GM12892 (cell line): Measurements from ENCODE around the gene SLC8A1.

Experiments used
- DNase-seq: peaks from one replicate; pipeline ENCODE4 v3.0.0; 2011; ENCODE audit not compliant: insufficient read length
- FAIRE-seq: peaks from 2 replicates; lab custom pipeline; 2011; peaks lifted over from hg19 to GRCh38; lab: Jason Lieb, UNC
- POLR2A ChIP-seq: IDR thresholded peaks from 2 replicates; pipeline ENCODE4 v1.6.1; 2011; ENCODE audit warnings: low read depth, low read length, control low read depth
- POLR2AphosphoS5 ChIP-seq: IDR thresholded peaks from 2 replicates; pipeline ENCODE4 v1.6.1; 2011; ENCODE audit warnings: low read depth, low read length, control low read depth
- TAF1 ChIP-seq: IDR thresholded peaks from 2 replicates; pipeline ENCODE4 v1.6.1; 2011; ENCODE audit warnings: low read depth, mild to moderate bottlenecking, control low read depth, low read length, borderline replicate concordance

SLC8A1 gene

DNA sequence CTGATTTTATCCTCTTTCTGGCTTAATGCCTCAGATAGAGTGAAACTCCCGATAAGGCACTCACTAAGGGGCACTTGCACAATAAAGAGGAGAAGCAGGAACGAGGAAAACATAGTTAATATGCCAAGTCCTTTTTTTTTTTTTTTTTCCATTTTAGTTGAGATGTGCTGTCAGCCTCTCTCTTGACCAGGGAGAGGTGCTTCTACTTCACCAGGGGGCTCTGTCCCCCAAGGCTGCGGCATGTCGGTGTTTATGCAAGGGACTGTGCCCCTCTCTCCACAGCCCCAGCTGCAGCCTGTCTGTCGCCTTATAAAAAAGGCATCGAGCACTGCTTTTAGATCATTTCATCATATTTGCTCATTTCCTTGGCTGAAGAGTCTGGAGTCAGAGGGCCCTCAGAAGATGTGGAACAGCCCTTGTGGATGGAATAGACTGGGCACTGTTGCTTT is 178.1 kb downstream of the SLC8A1 start:
- DNase-seq (no peak), FAIRE-seq (no peak)
- no peak for TF ChIP-seq POLR2AphosphoS5
- no peak for TF ChIP-seq POLR2A
- no peak for TF ChIP-seq TAF1

DNA sequence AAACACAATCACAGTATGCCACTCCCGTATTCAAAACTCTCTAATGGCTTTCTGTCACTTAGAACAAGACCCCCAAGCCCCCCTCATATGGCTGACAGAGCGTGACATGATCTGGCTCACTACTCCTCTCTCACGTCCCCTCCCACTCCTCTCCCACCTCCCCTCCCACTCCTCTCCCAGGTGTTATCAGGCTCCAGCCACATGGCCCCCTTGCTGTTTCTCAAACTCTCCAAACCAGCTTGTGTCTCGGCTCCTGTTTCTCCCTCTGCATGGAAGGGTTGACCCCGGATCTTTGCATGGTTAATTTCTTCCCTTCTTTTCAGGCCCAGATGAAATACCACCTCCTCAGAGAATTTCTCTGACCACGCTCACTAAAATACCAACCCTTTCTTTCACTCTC is 180.8 kb downstream of the SLC8A1 start:
- DNase-seq: no peak
- FAIRE-seq: no peak

DNA sequence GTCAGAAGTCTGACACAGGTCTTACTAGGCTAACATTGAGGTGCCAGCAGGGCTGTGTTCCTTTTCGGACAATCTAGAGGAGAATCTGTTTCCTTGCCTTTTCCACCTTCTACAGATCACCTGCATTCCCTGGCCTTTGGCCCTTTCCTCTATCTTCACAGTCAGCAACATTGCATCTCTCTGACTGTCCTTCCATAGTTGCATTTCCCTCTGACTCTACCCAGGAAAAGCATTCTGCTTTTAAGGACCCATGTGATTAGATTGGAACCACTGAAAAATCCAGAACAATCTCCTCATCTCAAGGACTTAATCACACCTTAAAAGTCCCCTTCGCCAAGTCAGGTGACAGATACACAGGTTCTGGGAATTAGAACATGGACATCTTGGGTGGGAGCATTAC is 181.5 kb downstream of the SLC8A1 start:
- no peak for TF ChIP-seq POLR2AphosphoS5
- no peak for TF ChIP-seq TAF1
- TF ChIP-seq POLR2A: no peak
- FAIRE-seq: no peak
- no peak for DNase-seq

More for the DNA sequence above, 180.8 kb downstream of the SLC8A1 start:
- TF ChIP-seq TAF1: no peak
- TF ChIP-seq POLR2AphosphoS5: no peak
- no peak for TF ChIP-seq POLR2A

DNA sequence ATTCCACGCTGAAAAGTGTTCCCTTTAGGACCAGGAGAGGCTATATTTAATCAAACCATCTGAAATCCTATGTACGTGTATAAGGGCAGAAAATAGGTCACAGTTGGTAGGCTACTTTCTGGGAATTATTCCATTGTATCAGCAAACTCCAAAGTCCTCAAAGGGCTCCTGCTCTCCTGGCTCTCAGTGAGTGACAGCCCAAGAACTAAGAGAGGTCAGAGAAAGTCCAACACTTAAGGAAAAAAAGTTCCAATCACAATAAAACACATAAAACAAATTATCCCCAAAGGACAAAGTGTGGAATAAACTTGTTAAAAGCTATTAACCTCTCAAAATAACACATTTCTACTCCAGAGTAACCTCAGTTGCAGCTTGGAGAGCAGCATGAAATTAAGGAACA is 183.3 kb downstream of the SLC8A1 start:
- no peak for DNase-seq
- TF ChIP-seq POLR2AphosphoS5: no peak
- TF ChIP-seq POLR2A: no peak
- TF ChIP-seq TAF1: no peak
- no peak for FAIRE-seq

DNA sequence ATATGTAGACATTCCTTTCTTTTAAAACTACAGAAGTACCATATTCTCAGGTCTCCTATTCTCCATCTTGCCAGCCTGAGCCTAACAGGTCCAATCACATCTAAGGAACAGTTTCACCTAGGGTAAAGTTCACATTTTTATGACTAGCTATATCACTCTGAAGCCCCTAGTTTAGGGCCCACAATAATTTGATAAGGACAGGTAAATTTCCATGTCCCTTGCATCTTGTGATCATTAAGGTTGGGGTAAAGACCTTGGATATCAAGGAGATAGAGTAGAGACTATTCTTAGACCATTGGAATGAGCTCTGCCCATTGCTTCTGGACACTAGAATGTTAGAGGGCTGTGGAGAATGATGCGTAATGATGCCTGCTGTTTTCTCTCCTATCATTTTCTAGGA is 185.7 kb downstream of the SLC8A1 start:
- FAIRE-seq (no peak), DNase-seq (no peak)
- no peak for TF ChIP-seq TAF1
- no peak for TF ChIP-seq POLR2AphosphoS5
- no peak for TF ChIP-seq POLR2A

DNA sequence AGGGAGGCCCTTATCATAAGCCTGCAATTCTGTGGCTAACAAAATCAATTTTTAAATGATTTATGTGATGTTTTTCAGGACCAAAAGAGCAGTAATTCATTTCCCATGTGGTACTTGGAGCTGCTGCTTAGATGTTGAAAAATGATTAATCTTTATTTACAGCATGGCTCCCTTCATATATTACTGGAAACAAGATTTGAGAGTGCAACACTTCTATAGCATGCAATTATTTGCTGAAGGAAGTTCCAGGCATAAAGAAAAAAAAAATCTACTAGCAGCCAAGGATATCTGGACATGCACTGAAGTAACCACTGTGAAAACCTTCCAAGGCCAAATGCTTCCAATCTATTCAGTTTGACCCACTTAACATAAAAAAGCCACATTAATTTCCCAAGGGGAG is 186.3 kb downstream of the SLC8A1 start:
- no peak for DNase-seq
- FAIRE-seq: no peak
- TF ChIP-seq POLR2A: no peak
- TF ChIP-seq POLR2AphosphoS5: no peak
- no peak for TF ChIP-seq TAF1

DNA sequence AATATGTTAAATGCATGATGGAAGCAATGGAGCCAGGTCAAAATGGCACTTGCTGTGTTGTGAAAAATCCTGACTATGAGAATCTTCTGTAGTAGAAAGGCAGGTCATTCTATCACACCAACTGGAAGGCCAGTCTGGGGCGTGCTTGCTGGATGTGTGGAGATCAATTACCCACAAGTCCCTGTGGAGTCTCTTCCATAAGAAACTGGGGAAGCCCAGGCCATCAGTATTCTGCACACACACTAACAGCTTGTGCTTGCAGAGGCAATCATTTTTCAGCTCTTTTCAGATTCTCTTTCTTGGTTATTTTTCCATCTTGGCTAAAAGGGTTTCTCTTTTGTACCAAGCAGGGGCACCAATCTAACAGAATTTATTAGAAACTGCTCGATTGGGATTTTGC is 190.8 kb downstream of the SLC8A1 start:
- TF ChIP-seq TAF1: no peak
- no peak for TF ChIP-seq POLR2A
- no peak for TF ChIP-seq POLR2AphosphoS5
- DNase-seq (no peak), FAIRE-seq (no peak)

DNA sequence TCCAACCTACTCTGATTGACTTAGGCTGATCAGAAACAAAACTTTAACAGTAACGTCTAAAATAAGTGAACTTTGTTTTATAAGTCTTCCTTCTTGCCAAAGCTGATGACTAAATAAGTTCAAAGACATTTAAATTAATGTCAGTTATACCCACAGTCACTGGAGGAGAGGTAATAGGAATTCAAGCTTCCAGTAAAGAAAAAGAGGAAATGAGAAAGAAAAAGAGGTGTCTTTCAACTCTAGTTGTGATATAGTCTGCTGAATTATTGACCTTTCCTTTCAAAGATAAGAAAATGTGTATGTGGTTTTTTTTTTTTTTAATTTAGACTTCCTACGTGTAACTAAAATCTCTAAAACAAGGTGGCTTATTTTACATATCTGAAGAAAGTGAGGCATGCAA is 191.5 kb downstream of the SLC8A1 start:
- TF ChIP-seq TAF1 (no peak), POLR2AphosphoS5 (no peak), POLR2A (no peak)
- DNase-seq (no peak), FAIRE-seq (no peak)

DNA sequence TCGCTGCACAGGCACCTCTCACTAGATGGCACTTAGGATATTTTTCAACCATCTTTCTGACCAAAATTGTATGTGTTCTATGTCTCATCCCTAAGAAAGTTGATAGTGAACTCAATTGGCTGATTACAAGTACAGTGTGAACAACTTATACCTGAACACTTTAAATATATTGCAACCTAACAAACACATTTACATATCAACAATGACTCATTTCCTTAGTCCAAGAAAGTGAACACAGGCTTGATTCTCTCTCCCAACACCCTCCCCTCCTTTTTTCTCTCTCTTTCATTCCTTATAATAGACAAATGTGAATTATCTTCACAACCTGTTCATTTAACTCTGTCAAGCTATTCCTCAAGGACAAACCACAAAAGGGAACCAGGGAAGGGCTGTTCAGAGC is 192.0 kb downstream of the SLC8A1 start:
- FAIRE-seq: no peak
- no peak for DNase-seq
- no peak for TF ChIP-seq TAF1
- no peak for TF ChIP-seq POLR2A
- TF ChIP-seq POLR2AphosphoS5: no peak

DNA sequence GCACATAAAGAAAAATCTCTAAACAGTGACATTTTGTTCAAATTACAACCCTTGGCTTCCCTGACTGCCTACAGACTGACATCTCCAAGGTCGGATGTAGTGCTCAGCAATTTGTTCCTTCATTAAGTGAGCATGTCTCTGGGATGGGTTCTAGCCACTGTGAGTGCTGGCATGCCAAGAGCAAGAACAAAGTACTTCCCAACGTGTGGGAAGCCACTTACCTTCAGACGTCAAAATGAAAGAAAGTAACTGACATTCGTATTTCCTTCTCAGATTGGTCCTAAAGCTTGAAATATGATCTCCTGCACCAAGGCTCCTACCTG is 193.8 kb downstream of the SLC8A1 start:
- FAIRE-seq (no peak), DNase-seq (no peak)
- no peak for TF ChIP-seq POLR2A

DNA sequence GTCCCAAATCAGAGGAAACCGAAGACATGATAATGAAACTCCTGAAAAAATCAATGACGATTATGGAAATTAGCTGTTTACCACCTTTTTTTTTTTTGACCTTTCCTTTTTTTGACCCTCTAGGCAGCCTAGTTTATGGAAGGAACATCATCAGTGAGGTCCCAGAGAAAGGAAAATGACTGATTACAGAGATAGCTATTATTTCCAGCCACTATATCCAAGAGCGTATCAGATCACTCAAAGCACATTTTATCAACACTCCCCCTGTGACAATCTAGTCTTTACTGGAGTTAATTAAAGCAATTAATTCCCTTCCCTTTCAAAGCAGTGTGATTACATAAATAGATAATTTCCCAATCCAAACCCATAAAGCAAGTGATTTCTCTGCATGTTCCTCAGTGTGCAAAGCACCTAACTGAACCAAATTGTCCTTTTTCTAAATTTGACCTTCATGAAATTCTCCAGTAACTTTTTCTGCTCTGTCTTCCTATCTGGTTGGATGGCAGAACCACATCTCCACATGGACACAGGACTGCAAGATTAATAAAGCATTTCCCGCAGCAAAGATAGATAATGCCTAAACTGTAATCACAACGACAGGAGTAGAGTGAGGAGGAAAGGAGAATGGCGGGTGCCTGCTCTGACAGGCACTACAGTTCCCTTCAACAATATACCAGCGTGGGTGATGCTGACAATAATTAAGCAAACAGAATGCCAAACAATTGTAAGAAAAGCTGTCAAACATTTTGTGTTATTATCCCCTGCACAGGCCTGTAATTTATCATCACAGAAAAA is 194.4 kb downstream of the SLC8A1 start:
- no peak for TF ChIP-seq POLR2A
- no peak for TF ChIP-seq POLR2AphosphoS5
- no peak for TF ChIP-seq TAF1
- FAIRE-seq (no peak), DNase-seq (no peak)

DNA sequence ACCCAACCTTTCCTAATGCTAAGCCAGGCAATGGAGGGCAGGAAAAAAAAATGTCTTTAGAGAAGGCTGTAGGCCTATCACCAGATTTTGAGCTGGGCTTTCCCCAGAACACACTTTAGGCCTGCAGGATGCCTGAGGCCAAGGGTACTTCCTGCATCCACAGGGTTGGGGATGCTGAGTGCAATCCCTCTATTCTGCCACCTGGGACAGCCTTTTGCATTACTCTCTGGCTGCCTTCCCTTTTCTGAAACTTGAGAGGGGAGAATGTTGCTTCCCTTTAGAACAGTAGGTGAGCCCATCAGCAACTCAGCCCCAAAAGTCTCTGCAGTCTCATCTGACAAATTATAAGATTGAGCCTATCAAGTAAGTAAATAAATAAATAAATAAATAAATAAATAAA is 195.2 kb downstream of the SLC8A1 start:
- FAIRE-seq (no peak), DNase-seq (no peak)
- no peak for TF ChIP-seq TAF1
- TF ChIP-seq POLR2A: no peak
- TF ChIP-seq POLR2AphosphoS5: no peak
